ENCODE data around the gene KCTD1.

KCTD1 gene

GRCh38 chr18:26563024-26563423 is 14.7 kb upstream of the KCTD1 start:
- H3K4me1 Mint-ChIP-seq, result peaks cover 20% of the 10 kb centered on the region
- H3K4me3 Mint-ChIP-seq, result no peak overlapping the region
- peaks cover 13% of the 10 kb centered on the region for H3K36me3 Mint-ChIP-seq (ENCODE audit: low read depth)
- no peak overlapping the region for H3K27ac Mint-ChIP-seq
- peaks cover 8% of the 10 kb centered on the region for H3K9me3 Mint-ChIP-seq
- TF ChIP-seq CTCF (IDR thresholded peaks at IDR 0.05; ENCODE audit: unreplicated experiment in 3 of 3), result no peak
- H3K27me3 Mint-ChIP-seq (ENCODE audit: low read depth), result peaks cover 9% of the 10 kb centered on the region

GRCh38 chr18:26562568-26562967 is 14.2 kb upstream of the KCTD1 start:
- Mint-ChIP-seq H3K4me1 (peaks cover 20% of the 10 kb centered on the region), H3K27me3 (ENCODE audit: low read depth) (peaks cover 14% of the 10 kb centered on the region), H3K4me3 (no peak overlapping the region), H3K36me3 (ENCODE audit: low read depth) (peaks cover 13% of the 10 kb centered on the region), H3K27ac (no peak overlapping the region), H3K9me3 (peaks cover 8% of the 10 kb centered on the region)
- no peak for TF ChIP-seq CTCF (IDR thresholded peaks at IDR 0.05; ENCODE audit: unreplicated experiment in 3 of 3)

DNA sequence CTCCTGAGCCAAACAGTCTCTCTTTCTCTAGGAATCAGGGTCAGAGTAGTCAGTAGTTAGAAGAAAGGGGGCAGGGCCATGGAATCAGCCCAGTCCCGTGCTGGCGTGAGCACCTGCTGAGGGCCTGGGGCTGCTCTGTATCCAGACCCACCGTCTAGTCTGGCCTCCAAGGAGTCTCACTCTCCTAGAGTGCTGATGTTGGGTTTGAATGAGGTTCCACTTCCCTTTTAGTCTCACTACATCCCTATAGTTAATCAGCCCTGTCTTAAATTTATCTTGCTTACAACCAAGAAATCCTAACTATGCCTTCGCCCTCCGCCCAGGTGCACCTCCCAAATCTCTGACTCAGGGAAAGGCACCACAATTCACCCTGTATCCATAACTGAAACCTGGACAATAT is 13.4 kb upstream of the KCTD1 start:
- Mint-ChIP-seq H3K27me3 (ENCODE audit: low read depth) (peaks cover 14% of the 10 kb centered on the region), H3K36me3 (ENCODE audit: low read depth) (peaks cover 13% of the 10 kb centered on the region), H3K27ac (no peak overlapping the region), H3K9me3 (peaks cover 8% of the 10 kb centered on the region), H3K4me3 (no peak overlapping the region), H3K4me1 (peaks cover 16% of the 10 kb centered on the region)
- TF ChIP-seq CTCF (IDR thresholded peaks at IDR 0.05; ENCODE audit: unreplicated experiment in 3 of 3), result no peak

DNA sequence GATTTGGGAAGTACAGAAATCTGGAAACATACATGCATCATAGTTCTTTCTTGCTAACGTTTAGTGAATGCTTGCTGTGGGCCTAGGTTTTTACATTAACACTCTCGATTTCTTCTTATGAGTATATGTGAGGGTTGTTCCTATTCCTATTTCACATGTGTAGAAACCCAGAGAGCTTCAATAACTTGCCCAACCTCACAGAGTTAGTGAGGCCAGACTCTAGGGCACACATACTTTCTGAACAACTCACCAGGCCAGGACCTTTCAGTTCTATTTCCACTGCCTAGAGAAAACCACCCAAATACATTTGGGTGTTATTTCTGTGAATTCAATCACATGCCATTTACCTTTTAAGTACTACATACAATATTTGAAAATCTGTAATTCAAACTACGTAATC is 8.2 kb upstream of the KCTD1 start:
- peaks cover 48% of the 10 kb centered on the region for H3K27me3 Mint-ChIP-seq (ENCODE audit: low read depth)
- H3K9me3 Mint-ChIP-seq, result no peaks in the 10 kb centered on the region
- H3K4me1 Mint-ChIP-seq, result peaks cover 2% of the 10 kb centered on the region
- no peak for TF ChIP-seq CTCF (IDR thresholded peaks at IDR 0.05; ENCODE audit: unreplicated experiment in 3 of 3)
- H3K27ac Mint-ChIP-seq, result no peak overlapping the region
- H3K4me3 Mint-ChIP-seq, result no peak overlapping the region
- no peaks in the 10 kb centered on the region for H3K36me3 Mint-ChIP-seq (ENCODE audit: low read depth)

GRCh38 chr18:26555804-26556553 is 7.6 kb upstream of the KCTD1 start:
- peaks cover 51% of the 10 kb centered on the region for H3K27me3 Mint-ChIP-seq (ENCODE audit: low read depth)
- no peak for TF ChIP-seq CTCF (IDR thresholded peaks at IDR 0.05; ENCODE audit: unreplicated experiment in 3 of 3)
- H3K27ac Mint-ChIP-seq, result no peak overlapping the region
- no peaks in the 10 kb centered on the region for H3K9me3 Mint-ChIP-seq
- no peaks in the 10 kb centered on the region for H3K36me3 Mint-ChIP-seq (ENCODE audit: low read depth)
- peaks cover 7% of the 10 kb centered on the region for H3K4me1 Mint-ChIP-seq
- H3K4me3 Mint-ChIP-seq, result no peak overlapping the region

- Mint-ChIP-seq H3K4me3 (no peak overlapping the region), H3K9me3 (no peaks in the 10 kb centered on the region)
- no peak for TF ChIP-seq CTCF (IDR thresholded peaks at IDR 0.05; ENCODE audit: unreplicated experiment in 3 of 3)
Measured at GRCh38 chr18:26553943-26554342, 5.6 kb upstream of the KCTD1 start.

More at GRCh38 chr18:26553943-26554342, 5.6 kb upstream of the KCTD1 start:
- H3K27me3 Mint-ChIP-seq (ENCODE audit: low read depth), result peaks cover 61% of the 10 kb centered on the region
- H3K36me3 Mint-ChIP-seq (ENCODE audit: low read depth), result no peaks in the 10 kb centered on the region
- no peak overlapping the region for H3K27ac Mint-ChIP-seq
- peaks cover 14% of the 10 kb centered on the region for H3K4me1 Mint-ChIP-seq

All from nephron (organoid).